Measurements from ENCODE around the gene PUS1. TPM values are rescaled to one million over a fixed set of nuclear protein-coding genes. Genes with fewer than 3 reads are reported as not detected.

Gene PUS1
- total and polyA plus RNA-seq, 9 of the 15 experiments (the other 6 are each of a cell fraction or from before 2014, with no cell fraction given), result 1.9 to 90.8 (median 30.0) TPM

GRCh38 chr12:131940141-131940547 is 11.1 kb downstream of the PUS1 start:
- in situ Hi-C loops (cut with MboI) (no loop called here), intact Hi-C loops (cut with micrococcal nuclease) (no loop called here)
- H3K9ac ChIP-seq (ENCODE audit: insufficient read depth in 1 of 2, low read depth in 2 of 2, low read length in 2 of 2), result no peak overlapping the region
- H3K27ac ChIP-seq (ENCODE audit: extremely low read depth, low read depth, low read length), result no peak overlapping the region
- ChIA-PET CTCF (ENCODE audit: low intra/inter-chr PET ratio) (no interaction called here), POLR2A (interaction anchor here (1.6 kb wide), 1 partner anchor 10 kb away, joined by 4 read pairs; no protein-coding TSS in a partner anchor)
- DNase-seq (ENCODE audit: extremely low read depth in 1 of 4, low spot score in 3 of 4), result no peak
- no peaks in the 10 kb centered on the region for H3K9me1 ChIP-seq (ENCODE audit: control insufficient read depth, insufficient read depth, low read length)
- no peak overlapping the region for H2AFZ ChIP-seq (ENCODE audit: low read depth, low read length)
- no peak for ATAC-seq
- no peak overlapping the region for H3K4me3 ChIP-seq
- H3K4me2 ChIP-seq (ENCODE audit: insufficient read depth, low read length), result no peak overlapping the region
- peaks cover 0 to 23% of the 10 kb centered on the region in 2 experiments; a peak in 2 of 5 replicates for H3K4me1 ChIP-seq (replicated peaks in 1 of 2; ENCODE audit: control insufficient read depth in 2 of 2, insufficient read depth in 2 of 2, low read length in 2 of 2)
- no peaks in the 10 kb centered on the region for H3K27me3 ChIP-seq (ENCODE audit: control insufficient read depth in 2 of 2, insufficient read depth in 2 of 2, low read length in 2 of 2)
- BruUV-seq (replicated peaks), result no TSS peak
- no peak for FAIRE-seq
- TF ChIP-seq ZKSCAN1 (IDR thresholded peaks at IDR 0.05; ENCODE audit: low read depth, low read length) (no peak), DACH1 (IDR thresholded peaks at IDR 0.05; ENCODE audit: partially characterized antibody) (no peak), RREB1 (CRISPR knock-in tag; IDR thresholded peaks at IDR 0.05) (no peak), HCFC1 (IDR thresholded peaks at IDR 0.05; ENCODE audit: low read depth, low read length) (no peak), HNRNPL (IDR thresholded peaks at IDR 0.05; ENCODE audit: low read depth, low read length) (no peak), NBN (IDR thresholded peaks at IDR 0.05; ENCODE audit: low read depth) (no peak), FOSL1 (tag; conservative IDR thresholded peaks at IDR 0.05) (no peak), MYC (IDR thresholded peaks at IDR 0.05; ENCODE audit: low read depth, low read length) (no peak), MYC (CRISPR knock-in tag; IDR thresholded peaks at IDR 0.05; ENCODE audit: borderline replicate concordance, low read depth) (no peak), ZNF217 (CRISPR knock-in tag; IDR thresholded peaks at IDR 0.05) (no peak), NCOA1 (IDR thresholded peaks at IDR 0.05; ENCODE audit: low read depth) (no peak), ZNF583 (CRISPR knock-in tag; IDR thresholded peaks at IDR 0.05) (no peak), ZNF518B (CRISPR knock-in tag; IDR thresholded peaks at IDR 0.05) (no peak), KLF10 (CRISPR knock-in tag; IDR thresholded peaks at IDR 0.05) (no peak)
- WGBS (ENCODE audit: insufficient coverage, low coverage, missing lambda C conversion rate), result 92% methylated on average over 8 of the region's 8 CpGs
- no peaks in the 10 kb centered on the region for H3K9me3 ChIP-seq (replicated peaks; ENCODE audit: control insufficient read depth, insufficient read depth, low read depth, low read length)
- H3K36me3 ChIP-seq (ENCODE audit: control insufficient read depth, insufficient read depth, low read length), result peaks cover 85% of the 10 kb centered on the region
- H4K20me1 ChIP-seq (replicated peaks; ENCODE audit: control insufficient read depth, insufficient read depth, low read length), result no peaks in the 10 kb centered on the region
- peaks cover 4% of the 10 kb centered on the region; the same call in 2 of the 3 replicates for H3K79me2 ChIP-seq (ENCODE audit: control insufficient read depth, insufficient read depth, low read length)
